ENCODE measurements around the gene ARPC5L. TPM values are rescaled to one million over a fixed set of nuclear protein-coding genes. Genes with fewer than 3 reads are reported as not detected.

Gene ARPC5L
- total and polyA plus RNA-seq, 9 of the 15 experiments (the other 6 are each of a cell fraction or from before 2014, with no cell fraction given), result 25.4 to 113 (median 63.8) TPM

GRCh38 chr9:124857533-124858162, 4.3 kb upstream of the ARPC5L start (continued):
- TF ChIP-seq ZNF318 (IDR thresholded peaks at IDR 0.05; ENCODE audit: borderline replicate concordance in 1 of 2, low read depth in 1 of 2), result no peak
- TF ChIP-seq E2F5 (CRISPR knock-in tag; IDR thresholded peaks at IDR 0.05), result no peak
- TF ChIP-seq MTA3 (IDR thresholded peaks at IDR 0.05; ENCODE audit: borderline replicate concordance), result no peak
- no peak for TF ChIP-seq KDM2B (CRISPR knock-in tag; IDR thresholded peaks at IDR 0.05)
- TF ChIP-seq, protein P1, sequence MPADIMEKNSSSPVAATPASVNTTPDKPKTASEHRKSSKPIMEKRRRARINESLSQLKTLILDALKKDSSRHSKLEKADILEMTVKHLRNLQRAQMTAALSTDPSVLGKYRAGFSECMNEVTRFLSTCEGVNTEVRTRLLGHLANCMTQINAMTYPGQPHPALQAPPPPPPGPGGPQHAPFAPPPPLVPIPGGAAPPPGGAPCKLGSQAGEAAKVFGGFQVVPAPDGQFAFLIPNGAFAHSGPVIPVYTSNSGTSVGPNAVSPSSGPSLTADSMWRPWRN (IDR thresholded peaks at IDR 0.05; ENCODE audit: low read depth), result no peak
- 0 out of 2 replicates have a peak, but pooled peaks have one; percentile 48 for TF ChIP-seq TAF15 (IDR thresholded peaks at IDR 0.05; ENCODE audit: low read depth, low read length)
- TF ChIP-seq ZNF766 (CRISPR knock-in tag; conservative IDR thresholded peaks at IDR 0.05), result no peak
- TF ChIP-seq RBFOX2 (IDR thresholded peaks at IDR 0.05; ENCODE audit: low read depth, low read length), result peak; percentile 73
- TF ChIP-seq SIN3A (IDR thresholded peaks at IDR 0.05; ENCODE audit: borderline replicate concordance in 2 of 2, control insufficient read depth in 1 of 2, low read depth in 2 of 2, low read length in 2 of 2), result peak in 1 of 2 experiments; percentile 61; a peak in 1 of 4 replicates
- TF ChIP-seq RAD21 (CRISPR knock-in tag; conservative IDR thresholded peaks at IDR 0.05 in 1 of 2, IDR thresholded peaks at IDR 0.05 in 1 of 2), result no peak
- no peak for TF ChIP-seq ZNF444 (CRISPR knock-in tag; IDR thresholded peaks at IDR 0.05)
- no peak for TF ChIP-seq STAG1 (CRISPR knock-in tag; IDR thresholded peaks at IDR 0.05; ENCODE audit: borderline replicate concordance)
